SIG-M5 treated with dmso at 0.1 percent for 504 hours (cell line): ENCODE data around the gene ANKRD23.
"Not testable (repeated sequence)": the region's sequence is repeated elsewhere in the genome, so short reads cannot be mapped to it uniquely, and the experiment has no call there.

Experiments used
- DNase-seq: peaks from one replicate; lab custom pipeline; 2025; ENCODE audit not compliant: unreplicated experiment; lab: John Stamatoyannopoulos, UW

ANKRD23 gene

GRCh38 chr2:96801005-96801785, 42.6 kb downstream of the ANKRD23 start:
- peak; percentile 48 for DNase-seq

GRCh38 chr2:96800061-96801004, 43.5 kb downstream of the ANKRD23 start:
- DNase-seq, result no peak

GRCh38 chr2:96799623-96799935, 44.2 kb downstream of the ANKRD23 start:
- no peak for DNase-seq

GRCh38 chr2:96798733-96799622, 44.8 kb downstream of the ANKRD23 start:
- no peak for DNase-seq

GRCh38 chr2:96797066-96797625, 46.7 kb downstream of the ANKRD23 start:
- no peak for DNase-seq

GRCh38 chr2:96796497-96796896, 47.3 kb downstream of the ANKRD23 start:
- not testable (repeated sequence) for DNase-seq

GRCh38 chr2:96795076-96795475, 48.7 kb downstream of the ANKRD23 start:
- DNase-seq, result no peak

GRCh38 chr2:96792772-96793749, 50.8 kb downstream of the ANKRD23 start:
- no peak for DNase-seq

GRCh38 chr2:96789245-96789617, 54.6 kb downstream of the ANKRD23 start:
- no peak for DNase-seq

GRCh38 chr2:96788442-96789244, 55.2 kb downstream of the ANKRD23 start:
- no peak for DNase-seq
